KMS-11 (cell line): ENCODE results near the gene TMEM121.
A peak's percentile ranks its signal among the peaks of the same experiment; 100 is the strongest.

ENCODE experiments used
- H2AFZ ChIP-seq: fragments of 200-600 bp; sonication (generic); 2 replicates; pipeline ENCODE4 v1.6.1; 2016; ENCODE audit warnings: antibody characterized with exemption, mixed run types, low read depth
- H3K27ac ChIP-seq: fragments of 200-600 bp; sonication (generic); 2 replicates; pipeline ENCODE4 v1.6.1; 2016; ENCODE audit warnings: mild to moderate bottlenecking, mixed run types
- H3K27me3 ChIP-seq: fragments of 200-600 bp; sonication (generic); 2 replicates; pipeline ENCODE4 v1.6.1; 2017; ENCODE audit warnings: mild to moderate bottlenecking, low read depth, mixed run types, moderate library complexity; ENCODE audit not compliant: insufficient read depth
- H3K36me3 ChIP-seq: fragments of 200-600 bp; sonication (generic); 2 replicates; pipeline ENCODE4 v1.6.1; 2017; ENCODE audit warnings: mild to moderate bottlenecking, mixed run types; ENCODE audit not compliant: insufficient read depth
- H3K4me1 ChIP-seq: fragments of 200-600 bp; sonication (generic); 2 replicates; pipeline ENCODE4 v1.6.1; 2016; ENCODE audit warnings: mild to moderate bottlenecking, low read depth, mixed run types; ENCODE audit not compliant: poor library complexity, severe bottlenecking
- H3K4me2 ChIP-seq: fragments of 200-600 bp; sonication (generic); 2 replicates; pipeline ENCODE4 v1.7.0; 2016; ENCODE audit warnings: mild to moderate bottlenecking, mixed run types
- H3K4me3 ChIP-seq: fragments of 200-600 bp; sonication (generic); IDR thresholded peaks from 2 replicates; pipeline ENCODE4 v1.6.1; 2017; ENCODE audit warnings: low read depth, low read length, mixed read lengths; ENCODE audit not compliant: insufficient read depth
- H3K79me2 ChIP-seq: fragments of 200-600 bp; sonication (generic); 2 replicates; pipeline ENCODE4 v1.6.1; 2016; ENCODE audit warnings: low read depth, mixed run types; ENCODE audit not compliant: insufficient read depth
- H3K9ac ChIP-seq: fragments of 200-600 bp; sonication (generic); 2 replicates; pipeline ENCODE4 v1.6.1; 2016; ENCODE audit warnings: mild to moderate bottlenecking, mixed run types
- H4K20me1 ChIP-seq: fragments of 200-600 bp; sonication (generic); 2 replicates; pipeline ENCODE4 v1.6.1; 2016; ENCODE audit warnings: mild to moderate bottlenecking, mixed run types; ENCODE audit not compliant: insufficient read depth
- CTCF ChIP-seq: fragments of 200-600 bp; sonication (generic); conservative IDR thresholded peaks from 2 replicates; pipeline ENCODE4 v1.6.1; 2017; ENCODE audit warnings: low read depth, mild to moderate bottlenecking, antibody characterized with exemption, low read length, moderate library complexity, mixed read lengths

TMEM121 gene

DNA sequence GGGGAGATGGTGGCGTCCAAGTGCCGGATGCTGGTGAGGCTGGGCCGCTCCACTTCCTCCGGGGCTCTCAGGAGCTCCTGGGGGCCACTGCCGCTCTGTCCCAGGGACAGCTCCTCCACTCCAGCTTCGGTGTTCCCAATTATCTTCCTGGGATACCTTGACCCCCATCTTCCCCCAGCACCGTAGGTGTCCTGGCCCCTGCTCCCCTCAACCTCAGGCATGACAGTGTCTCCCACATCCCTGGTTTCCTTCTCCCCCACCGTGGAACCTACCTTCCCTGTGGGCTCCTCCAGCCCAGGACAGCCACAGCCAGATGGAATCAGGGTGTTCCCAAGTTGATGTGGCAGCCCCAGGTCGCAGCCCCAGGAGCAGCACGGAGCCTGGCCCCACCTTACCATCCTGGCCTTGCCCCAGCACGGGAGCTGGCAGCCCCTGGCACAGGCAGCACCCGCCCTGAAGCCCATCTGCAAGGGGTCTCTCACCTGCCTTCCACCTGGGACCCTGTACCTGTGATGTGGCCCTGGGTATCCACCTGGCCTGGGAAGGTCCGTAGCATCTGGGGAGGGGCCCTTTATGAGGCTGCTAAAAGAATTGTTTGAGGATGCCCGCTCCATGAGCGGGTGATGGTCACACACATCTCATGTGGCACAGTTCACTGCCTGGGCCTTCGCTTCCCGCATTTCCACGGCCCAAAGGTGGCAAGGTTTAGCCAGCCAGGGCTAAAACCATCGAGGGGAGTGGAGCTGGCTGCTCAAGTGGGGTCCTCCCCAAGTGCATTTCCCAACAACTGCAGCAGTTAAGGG is 4.1 kb downstream of the TMEM121 start:
- no peaks in the 10 kb centered on the region for H4K20me1 ChIP-seq
- H3K4me2 ChIP-seq, result no peak overlapping the region
- H3K4me1 ChIP-seq, result peaks cover 11% of the 10 kb centered on the region
- H3K36me3 ChIP-seq, result no peaks in the 10 kb centered on the region
- H2AFZ ChIP-seq, result no peak overlapping the region
- H3K9ac ChIP-seq, result no peak overlapping the region
- no peak for TF ChIP-seq CTCF
- H3K79me2 ChIP-seq, result no peaks in the 10 kb centered on the region
- no peak overlapping the region for H3K4me3 ChIP-seq
- H3K27me3 ChIP-seq, result peaks cover 42% of the 10 kb centered on the region
- no peak overlapping the region for H3K27ac ChIP-seq

- no peak overlapping the region for H2AFZ ChIP-seq
- H3K79me2 ChIP-seq, result no peaks in the 10 kb centered on the region
- no peaks in the 10 kb centered on the region for H3K36me3 ChIP-seq
- TF ChIP-seq CTCF, result no peak
- H3K27me3 ChIP-seq, result peaks cover 41% of the 10 kb centered on the region
- H3K4me1 ChIP-seq, result peaks cover 11% of the 10 kb centered on the region
- H3K9ac ChIP-seq, result no peak overlapping the region
- no peak overlapping the region for H3K4me2 ChIP-seq
- H4K20me1 ChIP-seq, result no peaks in the 10 kb centered on the region
- H3K4me3 ChIP-seq, result no peak overlapping the region
- no peak overlapping the region for H3K27ac ChIP-seq
Observed at GRCh38 chr14:105531088-105531893, 4.9 kb downstream of the TMEM121 start.

- no peaks in the 10 kb centered on the region for H3K36me3 ChIP-seq
- TF ChIP-seq CTCF, result no peak
- no peak overlapping the region for H3K4me3 ChIP-seq
- no peak overlapping the region for H3K4me2 ChIP-seq
- H4K20me1 ChIP-seq, result no peaks in the 10 kb centered on the region
- no peak overlapping the region for H2AFZ ChIP-seq
- no peak overlapping the region for H3K9ac ChIP-seq
- H3K4me1 ChIP-seq, result peaks cover 11% of the 10 kb centered on the region
- peaks cover 43% of the 10 kb centered on the region for H3K27me3 ChIP-seq
- H3K27ac ChIP-seq, result no peak overlapping the region
- H3K79me2 ChIP-seq, result no peaks in the 10 kb centered on the region
Observed at GRCh38 chr14:105531894-105532623, 5.7 kb downstream of the TMEM121 start.

- H3K27me3 ChIP-seq, result peaks cover 42% of the 10 kb centered on the region
- H3K4me1 ChIP-seq, result peaks cover 10% of the 10 kb centered on the region
- no peaks in the 10 kb centered on the region for H3K79me2 ChIP-seq
- TF ChIP-seq CTCF, result peak; percentile 57
- H4K20me1 ChIP-seq, result no peaks in the 10 kb centered on the region
- H2AFZ ChIP-seq, result no peak overlapping the region
- H3K4me3 ChIP-seq, result no peak overlapping the region
- no peaks in the 10 kb centered on the region for H3K36me3 ChIP-seq
- no peak overlapping the region for H3K4me2 ChIP-seq
- no peak overlapping the region for H3K27ac ChIP-seq
- no peak overlapping the region for H3K9ac ChIP-seq
Observed at GRCh38 chr14:105532735-105533141, 6.4 kb downstream of the TMEM121 start.
